Rectal smooth muscle tissue (tissue), 1 donor: ENCODE results near the gene ZDHHC22.

Source experiments
- H3K27ac ChIP-seq: one replicate; pipeline ENCODE4 v1.7.0; 2013; ENCODE audit warnings: low read depth, low read length, inconsistent platforms
- H3K27me3 ChIP-seq: one replicate; pipeline ENCODE4 v1.7.0; 2013; ENCODE audit warnings: low read length; ENCODE audit not compliant: control insufficient read depth, insufficient read depth
- H3K36me3 ChIP-seq: one replicate; pipeline ENCODE4 v1.7.0; 2013; ENCODE audit warnings: low read length; ENCODE audit not compliant: control insufficient read depth, insufficient read depth
- H3K4me1 ChIP-seq: one replicate; pipeline ENCODE4 v1.7.0; 2013; ENCODE audit warnings: low read length; ENCODE audit not compliant: control insufficient read depth, insufficient read depth
- H3K4me3 ChIP-seq: one replicate; pipeline ENCODE4 v1.7.0; 2013; ENCODE audit warnings: low read length
- H3K9ac ChIP-seq: one replicate; pipeline ENCODE4 v1.7.0; 2013; ENCODE audit warnings: low read length

Gene ZDHHC22

GRCh38 chr14:77133720-77134338 lies 7.8 kb downstream of the ZDHHC22 start:
- no peak overlapping the region for H3K4me3 ChIP-seq
- H3K9ac ChIP-seq = no peak overlapping the region
- no peak overlapping the region for H3K27ac ChIP-seq
- no peaks in the 10 kb centered on the region for H3K36me3 ChIP-seq
- peaks cover 25% of the 10 kb centered on the region for H3K27me3 ChIP-seq
- no peaks in the 10 kb centered on the region for H3K4me1 ChIP-seq

GRCh38 chr14:77131871-77132486 lies 9.6 kb downstream of the ZDHHC22 start:
- Histone ChIP-seq H3K9ac (no peak overlapping the region), H3K36me3 (no peaks in the 10 kb centered on the region), H3K4me3 (no peak overlapping the region), H3K27me3 (peaks cover 14% of the 10 kb centered on the region), H3K4me1 (no peaks in the 10 kb centered on the region), H3K27ac (no peak overlapping the region)

- Histone ChIP-seq H3K9ac (no peak overlapping the region), H3K27me3 (peaks cover 14% of the 10 kb centered on the region), H3K4me1 (no peaks in the 10 kb centered on the region), H3K4me3 (no peak overlapping the region), H3K27ac (no peak overlapping the region), H3K36me3 (no peaks in the 10 kb centered on the region)
Measured at GRCh38 chr14:77131206-77131605, 10.4 kb downstream of the ZDHHC22 start.

GRCh38 chr14:77130386-77130785 lies 11.2 kb downstream of the ZDHHC22 start:
- Histone ChIP-seq H3K4me1 (peaks cover under 1% of the 10 kb centered on the region), H3K27me3 (peaks cover 17% of the 10 kb centered on the region), H3K9ac (no peak overlapping the region), H3K27ac (no peak overlapping the region), H3K36me3 (no peaks in the 10 kb centered on the region), H3K4me3 (no peak overlapping the region)

GRCh38 chr14:77128414-77128891 lies 13.1 kb downstream of the ZDHHC22 start:
- Histone ChIP-seq H3K9ac (no peak overlapping the region), H3K36me3 (no peaks in the 10 kb centered on the region), H3K27me3 (peaks cover 13% of the 10 kb centered on the region), H3K27ac (no peak overlapping the region), H3K4me1 (peaks cover 10% of the 10 kb centered on the region), H3K4me3 (no peak overlapping the region)

GRCh38 chr14:77126461-77126990 lies 15.1 kb downstream of the ZDHHC22 start:
- Histone ChIP-seq H3K27ac (no peak overlapping the region), H3K36me3 (no peaks in the 10 kb centered on the region), H3K4me1 (peaks cover 12% of the 10 kb centered on the region), H3K9ac (no peak overlapping the region), H3K27me3 (peaks cover 3% of the 10 kb centered on the region), H3K4me3 (no peak overlapping the region)

GRCh38 chr14:77125823-77126325 lies 15.7 kb downstream of the ZDHHC22 start:
- Histone ChIP-seq H3K4me1 (peaks cover 12% of the 10 kb centered on the region), H3K9ac (no peak overlapping the region), H3K4me3 (no peak overlapping the region), H3K36me3 (no peaks in the 10 kb centered on the region), H3K27me3 (peaks cover 3% of the 10 kb centered on the region), H3K27ac (no peak overlapping the region)

- no peak overlapping the region for H3K9ac ChIP-seq
- peaks cover 3% of the 10 kb centered on the region for H3K27me3 ChIP-seq
- no peak overlapping the region for H3K27ac ChIP-seq
- no peaks in the 10 kb centered on the region for H3K36me3 ChIP-seq
- H3K4me3 ChIP-seq = peak overlapping the region; percentile 58
- H3K4me1 ChIP-seq = peaks cover 12% of the 10 kb centered on the region
Measured at GRCh38 chr14:77125281-77125801, 16.2 kb downstream of the ZDHHC22 start.

- H3K27ac ChIP-seq = no peak overlapping the region
- peaks cover 12% of the 10 kb centered on the region for H3K4me1 ChIP-seq
Measured at GRCh38 chr14:77124345-77125280, 17.0 kb downstream of the ZDHHC22 start.

GRCh38 chr14:77123381-77124325 lies 17.9 kb downstream of the ZDHHC22 start:
- Histone ChIP-seq H3K36me3 (peaks cover 3% of the 10 kb centered on the region), H3K27ac (no peak overlapping the region), H3K4me3 (peak overlapping the region; percentile 73), H3K4me1 (peaks cover 12% of the 10 kb centered on the region), H3K9ac (no peak overlapping the region), H3K27me3 (peaks cover 3% of the 10 kb centered on the region)

More at GRCh38 chr14:77124345-77125280, 17.0 kb downstream of the ZDHHC22 start:
- H3K9ac ChIP-seq = peak overlapping the region; percentile 22
- peaks cover 3% of the 10 kb centered on the region for H3K36me3 ChIP-seq
- peaks cover 3% of the 10 kb centered on the region for H3K27me3 ChIP-seq
- peak overlapping the region; percentile 73 for H3K4me3 ChIP-seq

- Histone ChIP-seq H3K27ac (no peak overlapping the region), H3K9ac (no peak overlapping the region), H3K27me3 (peaks cover 3% of the 10 kb centered on the region), H3K4me3 (no peak overlapping the region), H3K4me1 (peaks cover 12% of the 10 kb centered on the region), H3K36me3 (peaks cover 3% of the 10 kb centered on the region)
Measured at GRCh38 chr14:77122526-77123125, 19.0 kb downstream of the ZDHHC22 start.
